ENCODE measurements around the gene FLT1. TPM values are rescaled to one million over a fixed set of nuclear protein-coding genes. Genes with fewer than 3 reads are reported as not detected.

FLT1 gene
- total RNA-seq, 1 experiment from 2014 or later, result 0.25 TPM

- Histone ChIP-seq H3K27ac (ENCODE audit: low read depth, low read length) (no peak overlapping the region), H3K4me1 (ENCODE audit: control insufficient read depth in 1 of 2, insufficient read depth in 2 of 2, low read length in 2 of 2) (no peaks in the 10 kb centered on the region; a peak in 1 of 4 replicates), H4K20me1 (ENCODE audit: insufficient read depth) (no peaks in the 10 kb centered on the region), H3K9ac (ENCODE audit: low read length) (no peak overlapping the region), H3K9me3 (ENCODE audit: control insufficient read depth in 1 of 2, insufficient read depth in 1 of 2, low read depth in 1 of 2, low read length in 2 of 2) (no peaks in the 10 kb centered on the region), H3K27me3 (ENCODE audit: insufficient read depth, low read length) (no peaks in the 10 kb centered on the region), H3K9me2 (ENCODE audit: insufficient read depth) (no peaks in the 10 kb centered on the region), H3K36me3 (ENCODE audit: control insufficient read depth in 1 of 2, insufficient read depth in 2 of 2, low read length in 2 of 2) (no peaks in the 10 kb centered on the region), H3K4me3 (replicated peaks in 1 of 2; ENCODE audit: low read depth in 1 of 2, low read length in 2 of 2) (no peak overlapping the region), H3K4me2 (ENCODE audit: low read length) (no peak overlapping the region), H3K79me2 (ENCODE audit: insufficient read depth, low read length) (no peaks in the 10 kb centered on the region), H2AFZ (ENCODE audit: low read depth, low read length, poor library complexity, severe bottlenecking) (no peak overlapping the region)
- ATAC-seq (no peak), DNase-seq (ENCODE audit: low read depth, low spot score) (no peak)
- POLR2A ChIA-PET, result no interaction called here
- CTCF ChIA-PET, result no interaction called here
- TF ChIP-seq ZFX (IDR thresholded peaks at IDR 0.05) (no peak), FOSL1 (IDR thresholded peaks at IDR 0.05; ENCODE audit: low read depth) (no peak), ELF1 (IDR thresholded peaks at IDR 0.05; ENCODE audit: borderline replicate concordance, low read depth) (no peak), SRF (IDR thresholded peaks at IDR 0.05; ENCODE audit: low read depth) (no peak), EZH2 (IDR thresholded peaks at IDR 0.05) (no peak), SIN3A (IDR thresholded peaks at IDR 0.05; ENCODE audit: low read depth) (no peak), TCF7L2 (IDR thresholded peaks at IDR 0.05; ENCODE audit: borderline replicate concordance, extremely low read depth, insufficient read depth, insufficient read length) (no peak), MAX (IDR thresholded peaks at IDR 0.05) (no peak), RAD21 (IDR thresholded peaks at IDR 0.05; ENCODE audit: low read depth) (no peak), CEBPB (IDR thresholded peaks at IDR 0.05; ENCODE audit: low read depth) (no peak), ZNF274 (IDR thresholded peaks at IDR 0.05; ENCODE audit: low read depth, low read length) (no peak), SP1 (IDR thresholded peaks at IDR 0.05; ENCODE audit: low read depth) (no peak), CBX3 (IDR thresholded peaks at IDR 0.05; ENCODE audit: low read depth) (no peak), POLR2AphosphoS5 (IDR thresholded peaks at IDR 0.05; ENCODE audit: low read depth, low read length) (no peak), EZH2phosphoT487 (IDR thresholded peaks at IDR 0.05; ENCODE audit: borderline replicate concordance) (no peak), YY1 (IDR thresholded peaks at IDR 0.05; ENCODE audit: extremely low read depth, insufficient replicate concordance, low read depth, low read length) (no peak)
- TF ChIP-seq, protein P1, sequence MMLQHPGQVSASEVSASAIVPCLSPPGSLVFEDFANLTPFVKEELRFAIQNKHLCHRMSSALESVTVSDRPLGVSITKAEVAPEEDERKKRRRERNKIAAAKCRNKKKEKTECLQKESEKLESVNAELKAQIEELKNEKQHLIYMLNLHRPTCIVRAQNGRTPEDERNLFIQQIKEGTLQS (IDR thresholded peaks at IDR 0.05), result no peak
- no TSS peak for BruUV-seq (replicated peaks)
- intact Hi-C loops (cut with micrococcal nuclease), result no loop called here
- RAD21 ChIA-PET (ENCODE audit: low non-redundant PET in 1 of 2, low total read pairs in 2 of 2, uncharacterized antibody in 2 of 2, unreplicated experiment in 2 of 2), result no interaction called here
Measured at GRCh38 chr13:28373810-28374209, 121.1 kb downstream of the FLT1 start.
